OCI-LY3 (cell line): ENCODE data around the gene PARK7.

Experiments used
- H2AFZ ChIP-seq: fragments of 200-600, 300-600 bp; shearing (Covaris generic); 2 replicates; pipeline ENCODE4 v1.6.0; 2014; ENCODE audit warnings: antibody characterized with exemption, low read depth, low read length
- H3K27ac ChIP-seq: fragments of 200-600, 300-600 bp; sonication (generic); 2 replicates; pipeline ENCODE4 v1.5.1; 2014; ENCODE audit warnings: mild to moderate bottlenecking, low read length, moderate library complexity, mixed read lengths
- H3K27me3 ChIP-seq: fragments of 200-600, 300-600 bp; sonication (generic); 2 replicates; pipeline ENCODE4 v1.6.1; 2014; ENCODE audit warnings: low read depth, low read length, mixed read lengths
- H3K36me3 ChIP-seq: fragments of 200-600, 300-600 bp; sonication (generic); replicated peaks from 2 replicates; pipeline ENCODE3; 2014; ENCODE audit warnings: low read depth, low read length, mixed read lengths
- H3K4me1 ChIP-seq: fragments of 300-600, 200-600 bp; sonication (generic); 2 replicates; pipeline ENCODE4 v1.6.1; 2014; ENCODE audit warnings: low read length, mixed read lengths
- H3K4me2 ChIP-seq: fragments of 200-600, 300-600 bp; sonication (generic); 2 replicates; pipeline ENCODE4 v1.6.1; 2014; ENCODE audit warnings: low read length, mixed read lengths
- H3K4me3 ChIP-seq: fragments of 300-600, 200-600 bp; sonication (generic); 2 replicates; pipeline ENCODE4 v1.5.1; 2014; ENCODE audit warnings: antibody characterized with exemption, mild to moderate bottlenecking, low read length, moderate library complexity
- H3K79me2 ChIP-seq: fragments of 300-600, 200-600 bp; shearing (Covaris generic); 2 replicates; pipeline ENCODE4 v1.6.1; 2014; ENCODE audit warnings: mild to moderate bottlenecking, low read length, mixed read lengths
- H3K9ac ChIP-seq: fragments of 300-600, 200-600 bp; shearing (Covaris generic); 2 replicates; pipeline ENCODE4 v1.6.0; 2014; ENCODE audit warnings: mild to moderate bottlenecking, low read length, moderate library complexity
- H3K9me3 ChIP-seq: fragments of 200-600, 300-600 bp; shearing (Covaris generic); 2 replicates; pipeline ENCODE4 v1.6.1; 2014; ENCODE audit warnings: low read length, mixed read lengths; ENCODE audit not compliant: insufficient read depth
- H4K20me1 ChIP-seq: fragments of 200-600, 300-600 bp; sonication (generic); 2 replicates; pipeline ENCODE4 v1.6.1; 2016; ENCODE audit warnings: low read length, mixed read lengths; ENCODE audit not compliant: insufficient read depth
- CTCF ChIP-seq: fragments of 200-600, 300-600 bp; sonication (generic); IDR thresholded peaks from 2 replicates; pipeline ENCODE4 v1.5.1; 2014; ENCODE audit warnings: antibody characterized with exemption, low read length, low read depth
- EZH2phosphoT487 ChIP-seq: fragments of 200-600 bp; shearing (Covaris generic); IDR thresholded peaks from 2 replicates; pipeline ENCODE4 v1.6.1; 2018; ENCODE audit warnings: antibody characterized with exemption, mixed run types, low read depth

The PARK7 gene

GRCh38 chr1:7961216-7962013 lies at the start of gene PARK7:
PARK7 (plus strand) TSS chr1:7961711; CDS start chr1:7962786, 1,075 bp downstream.
- Histone ChIP-seq H3K9me3 (no peaks in the 10 kb centered on the region), H3K79me2 (peaks cover 56% of the 10 kb centered on the region), H4K20me1 (no peaks in the 10 kb centered on the region), H3K27ac (peak within 1 kb of the TSS; percentile 72), H3K4me1 (peaks cover 10% of the 10 kb centered on the region; the same call in 1 of the 2 replicates), H3K9ac (peak within 1 kb of the TSS; percentile 94), H3K27me3 (no peaks in the 10 kb centered on the region), H3K4me2 (peak within 1 kb of the TSS; percentile 84), H3K4me3 (peak within 1 kb of the TSS; percentile 99), H3K36me3 (peaks cover 16% of the 10 kb centered on the region), H2AFZ (peak within 1 kb of the TSS; percentile 69; the same call in 1 of the 2 replicates)
- TF ChIP-seq CTCF: no peak
- no peak for TF ChIP-seq EZH2phosphoT487

GRCh38 chr1:7912145-7912544 lies 49.4 kb upstream of the PARK7 start:
- no peak overlapping the region for H2AFZ ChIP-seq
- TF ChIP-seq EZH2phosphoT487: no peak
- no peak for TF ChIP-seq CTCF
- H3K36me3 ChIP-seq: no peaks in the 10 kb centered on the region
- H4K20me1 ChIP-seq: no peaks in the 10 kb centered on the region
- no peak overlapping the region for H3K27ac ChIP-seq
- no peaks in the 10 kb centered on the region for H3K4me1 ChIP-seq
- peaks cover 5% of the 10 kb centered on the region for H3K27me3 ChIP-seq
- H3K4me3 ChIP-seq: no peak overlapping the region
- no peaks in the 10 kb centered on the region for H3K9me3 ChIP-seq
- H3K4me2 ChIP-seq: no peak overlapping the region
- H3K79me2 ChIP-seq: no peaks in the 10 kb centered on the region
- no peak overlapping the region for H3K9ac ChIP-seq

- H2AFZ ChIP-seq: no peak overlapping the region
- H3K9me3 ChIP-seq: no peaks in the 10 kb centered on the region
- no peak overlapping the region for H3K4me2 ChIP-seq
- peaks cover 5% of the 10 kb centered on the region for H3K27me3 ChIP-seq
- H3K4me1 ChIP-seq: no peaks in the 10 kb centered on the region
- no peak overlapping the region for H3K27ac ChIP-seq
- H3K36me3 ChIP-seq: no peaks in the 10 kb centered on the region
- H4K20me1 ChIP-seq: no peaks in the 10 kb centered on the region
- no peaks in the 10 kb centered on the region for H3K79me2 ChIP-seq
- H3K9ac ChIP-seq: no peak overlapping the region
- H3K4me3 ChIP-seq: no peak overlapping the region
- TF ChIP-seq CTCF (no peak), EZH2phosphoT487 (no peak)
Observed at GRCh38 chr1:7912743-7913557, 48.6 kb upstream of the PARK7 start.
